NCI-H345 (cell line): Measurements from ENCODE around the gene STXBP6.

Source experiments
- DNase-seq: peaks from one replicate; lab custom pipeline; 2025; lab: John Stamatoyannopoulos, UW

STXBP6 gene

DNA sequence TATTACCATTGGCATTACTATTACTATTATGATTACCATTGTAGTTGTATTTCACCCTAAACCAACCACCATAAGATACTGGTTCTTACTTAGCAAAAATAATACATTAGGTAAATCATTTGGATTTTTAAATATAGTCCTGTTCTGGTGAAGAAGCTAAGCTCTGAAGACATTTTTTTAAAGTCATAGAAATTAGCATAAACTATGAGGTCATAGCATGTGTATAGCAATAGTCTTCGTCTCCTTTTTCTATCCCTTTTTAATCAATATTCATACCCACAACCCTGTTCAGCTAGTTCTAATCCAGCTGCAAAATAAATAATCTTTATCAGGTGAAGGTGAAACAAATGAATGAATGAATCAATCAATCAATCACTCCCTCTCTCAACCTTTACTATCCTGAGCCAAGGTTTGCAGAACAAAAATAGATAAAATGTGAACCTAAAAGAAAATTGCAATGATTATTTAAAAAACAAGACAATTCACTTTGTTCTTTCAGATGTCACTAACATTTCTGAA is 134.5 kb downstream of the STXBP6 start:
- no peak for DNase-seq

- DNase-seq: no peak
These were observed 136.2 kb downstream of the STXBP6 start for GRCh38 chr14:24913746-24914145.

DNA sequence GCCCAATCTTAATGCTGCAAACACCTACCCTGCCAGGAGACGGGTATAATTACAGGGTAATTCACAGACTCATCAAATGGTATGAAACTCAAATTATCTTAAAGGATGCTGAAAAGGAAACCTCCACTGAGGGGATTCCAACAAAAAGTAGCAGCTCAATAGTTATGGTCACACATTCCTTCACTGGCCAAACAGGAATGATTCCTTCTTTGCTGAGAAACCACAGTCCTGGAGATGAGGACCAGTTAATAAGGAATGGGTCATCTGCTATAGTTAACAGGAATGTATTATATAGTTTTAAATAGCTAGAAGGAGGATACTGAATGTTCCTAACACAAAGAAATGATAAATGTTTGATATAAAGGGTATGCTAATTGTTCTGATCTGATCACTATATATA is 136.9 kb downstream of the STXBP6 start:
- no peak for DNase-seq

GRCh38 chr14:24911324-24912109 is 138.4 kb downstream of the STXBP6 start:
- peak; percentile 32 for DNase-seq

GRCh38 chr14:24910408-24910986 is 139.4 kb downstream of the STXBP6 start:
- DNase-seq: no peak

DNA sequence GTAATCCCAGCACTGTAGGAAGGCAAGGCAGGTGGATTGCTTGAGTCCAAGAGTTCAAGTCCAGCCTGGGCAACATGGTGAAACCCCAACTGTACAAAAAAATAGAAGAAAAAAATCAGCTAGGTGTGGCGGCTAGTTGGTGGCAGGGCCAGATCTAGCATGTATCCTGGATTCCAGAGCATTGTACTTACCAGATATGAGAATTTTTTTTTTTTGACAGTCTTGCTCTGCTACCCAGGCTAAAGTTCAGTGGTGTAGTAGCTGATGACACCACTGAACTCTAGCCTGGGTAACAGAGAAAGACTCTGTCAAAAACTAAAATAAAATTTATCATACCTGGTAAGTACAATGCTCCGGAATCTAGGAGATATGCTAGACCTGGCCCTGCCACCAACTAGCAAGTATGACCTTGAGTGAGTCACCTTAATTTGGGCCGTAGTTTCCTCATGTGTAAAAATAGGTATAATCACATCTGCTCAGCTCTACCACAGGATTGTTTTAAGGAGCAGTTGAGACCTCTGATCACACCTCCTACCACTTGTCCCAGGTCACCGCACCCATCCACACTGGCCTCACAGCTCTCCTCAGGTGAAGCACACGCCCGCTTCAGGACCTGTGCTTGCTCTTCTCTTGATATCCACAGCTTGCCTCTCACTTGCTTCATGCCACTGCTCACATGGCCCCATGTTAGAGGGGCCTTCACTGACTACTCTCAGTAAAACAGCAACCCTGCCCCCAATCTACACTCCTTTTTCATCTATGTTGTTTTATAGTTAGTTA is 140.2 kb downstream of the STXBP6 start:
- no peak for DNase-seq

DNA sequence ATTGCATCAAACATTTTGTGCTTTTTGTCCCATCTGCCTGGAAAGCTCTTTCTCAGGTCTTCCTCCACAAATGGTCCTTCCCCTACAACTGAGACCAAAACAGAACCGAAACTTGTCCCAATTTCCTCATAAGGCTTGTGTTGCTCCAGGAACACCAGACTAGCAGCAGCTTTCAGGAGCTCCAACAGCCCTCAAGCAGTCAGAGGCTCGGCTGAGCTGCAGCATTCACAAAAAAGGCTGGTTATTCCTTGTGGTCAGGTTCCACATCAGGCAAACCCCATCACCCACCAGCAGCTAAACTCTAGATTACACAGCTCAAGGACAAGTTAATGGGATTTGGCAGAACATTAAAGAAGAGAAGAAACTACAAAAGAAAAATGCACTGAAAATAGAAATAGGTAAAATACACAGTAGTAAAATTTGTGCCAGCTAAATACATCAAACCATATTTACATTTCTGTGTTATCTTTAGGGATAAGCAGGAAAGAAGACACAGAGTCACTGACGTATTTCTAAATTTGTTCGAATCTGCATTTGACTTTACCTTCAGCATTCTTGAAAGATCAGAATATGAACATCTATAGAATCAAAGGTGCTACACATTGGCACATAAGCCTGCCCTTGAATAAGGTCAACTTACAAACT is 141.2 kb downstream of the STXBP6 start:
- DNase-seq: no peak

DNA sequence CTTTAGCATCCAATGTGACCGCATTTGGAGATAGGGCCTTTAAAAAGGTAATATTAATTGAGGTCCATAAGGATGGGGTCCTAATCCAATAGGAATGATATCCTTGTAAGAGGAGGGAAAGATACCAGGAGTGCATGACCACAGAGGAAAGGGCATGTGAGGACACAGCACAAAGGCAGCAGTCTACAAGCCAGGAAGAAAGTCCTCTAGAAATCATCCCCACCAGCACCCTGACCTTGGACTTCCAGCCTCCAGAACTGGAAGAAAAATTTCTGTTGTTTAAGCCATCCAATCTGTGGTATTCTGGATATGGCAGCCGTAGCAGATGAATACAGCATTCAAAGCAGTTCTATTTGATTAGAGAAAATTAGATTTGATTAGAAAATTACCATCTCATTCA is 145.4 kb downstream of the STXBP6 start:
- DNase-seq: no peak

DNA sequence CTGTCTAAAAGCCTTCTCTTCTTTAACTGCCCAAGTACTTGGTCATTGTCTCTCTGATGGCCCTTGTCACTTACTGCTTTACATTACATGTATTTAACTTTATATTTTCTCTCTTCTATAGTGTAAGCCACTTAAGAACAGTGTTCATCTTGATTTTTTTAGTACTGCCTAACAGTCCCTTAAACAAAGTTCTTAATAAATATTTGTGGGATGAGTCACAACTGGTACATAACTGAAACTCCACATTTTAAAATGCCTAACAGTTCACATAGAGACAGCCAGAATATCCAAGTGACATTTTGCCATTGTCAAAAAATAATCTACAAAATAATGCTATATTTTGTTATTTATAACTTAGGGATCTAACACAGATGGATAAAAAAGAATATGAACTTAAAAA is 146.6 kb downstream of the STXBP6 start:
- no peak for DNase-seq

- DNase-seq: no peak
These were observed 149.5 kb downstream of the STXBP6 start for GRCh38 chr14:24900269-24901100.

GRCh38 chr14:24897793-24898192 is 152.2 kb downstream of the STXBP6 start:
- DNase-seq: no peak

DNA sequence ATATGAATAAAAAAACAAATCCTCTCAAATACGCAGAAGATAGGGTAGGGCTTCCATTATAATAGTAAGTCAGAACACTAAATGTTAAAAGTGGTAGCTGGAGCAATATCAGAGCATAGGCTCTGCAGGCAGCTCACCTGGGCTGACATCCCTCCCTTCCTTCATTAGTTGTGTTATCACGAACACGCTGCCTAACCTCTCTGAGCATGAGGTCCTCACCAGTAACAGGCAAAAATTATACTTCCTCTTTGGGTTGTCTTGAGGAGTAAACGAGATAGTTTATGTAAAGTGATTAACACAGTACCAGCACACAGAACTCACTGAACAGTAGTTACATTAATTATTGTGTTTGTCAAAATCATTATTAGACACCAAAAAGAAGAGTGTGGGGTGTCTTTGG is 154.3 kb downstream of the STXBP6 start:
- DNase-seq: no peak

GRCh38 chr14:24895243-24895583 is 154.7 kb downstream of the STXBP6 start:
- no peak for DNase-seq

- DNase-seq: no peak
These were observed 155.2 kb downstream of the STXBP6 start for GRCh38 chr14:24894583-24895242.

DNA sequence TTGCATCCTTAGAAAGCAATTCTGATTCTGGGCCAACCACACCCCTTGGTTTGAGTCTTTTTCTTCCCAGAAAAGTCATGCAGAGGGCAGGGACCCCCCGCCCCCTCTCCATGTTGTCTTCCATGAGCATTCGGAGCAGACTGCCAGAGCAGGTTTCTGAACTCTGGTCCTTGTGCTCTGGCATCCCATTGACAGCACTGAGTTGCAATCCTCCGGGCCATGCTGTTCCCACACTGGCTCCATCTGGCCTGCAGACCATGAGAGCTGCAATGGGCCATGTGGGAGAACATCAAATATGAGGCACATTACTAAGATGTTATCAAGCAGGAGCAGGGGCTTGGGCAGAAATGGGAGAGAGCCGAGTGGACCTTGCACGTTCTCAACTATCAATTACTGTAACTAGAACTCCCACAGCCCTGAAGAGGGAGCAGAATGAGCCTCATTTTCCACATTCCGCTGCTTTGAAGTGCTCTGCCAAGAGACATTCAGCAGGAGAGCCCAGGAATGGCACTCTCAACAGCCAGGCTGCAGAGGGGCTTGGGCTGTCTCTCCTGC is 157.4 kb downstream of the STXBP6 start:
- DNase-seq: no peak

GRCh38 chr14:24891987-24892496 is 157.9 kb downstream of the STXBP6 start:
- DNase-seq: no peak

DNA sequence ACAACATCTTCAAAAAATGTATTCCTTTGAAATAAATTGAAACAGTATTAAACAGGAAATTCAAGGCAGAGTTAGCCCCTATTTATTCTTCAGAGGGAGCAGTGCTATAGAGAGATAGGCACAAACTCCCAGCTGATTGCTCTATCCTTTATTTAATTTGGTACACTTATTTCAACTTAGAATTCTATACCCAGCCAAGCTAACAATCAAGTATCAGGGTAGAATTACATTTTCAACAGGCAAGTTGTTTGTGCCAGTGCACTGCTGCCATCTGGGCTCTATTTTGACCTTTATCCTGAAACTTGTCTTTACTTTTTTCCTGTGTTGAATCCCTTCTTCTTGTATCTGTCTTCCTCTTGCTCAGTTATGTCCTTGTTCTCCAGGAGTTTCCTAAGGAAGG is 159.2 kb downstream of the STXBP6 start:
- no peak for DNase-seq

DNA sequence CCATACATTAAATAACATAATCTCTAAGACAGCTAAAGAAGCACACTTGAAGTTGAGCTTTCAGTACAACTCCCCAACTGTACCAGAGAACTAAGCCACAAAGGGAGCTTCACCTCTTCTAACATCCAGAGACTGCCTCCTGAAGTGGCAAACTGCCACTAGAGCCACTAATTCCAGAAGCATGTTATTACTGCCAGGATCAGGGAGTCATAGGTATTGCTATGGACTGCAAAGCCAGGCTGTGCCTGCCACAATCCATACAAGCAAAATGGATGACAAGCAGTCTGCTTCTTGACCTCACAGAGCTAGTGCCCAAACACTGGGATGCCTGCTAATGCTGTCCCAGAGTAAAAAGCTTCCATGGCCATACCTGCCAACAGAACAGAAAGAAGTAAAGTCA is 160.1 kb downstream of the STXBP6 start:
- DNase-seq: no peak

- DNase-seq: no peak
These were observed 161.4 kb downstream of the STXBP6 start for GRCh38 chr14:24888532-24888931.

- DNase-seq: no peak
These were observed 162.2 kb downstream of the STXBP6 start for GRCh38 chr14:24887623-24888304.
